ENCODE data around the gene OR2A25.

GRCh38 chr7:144049491-144049890 lies 20.1 kb upstream of the OR2A25 start:
- TF ChIP-seq EP300 (IDR thresholded peaks at IDR 0.05) (no peak), CTCF (IDR thresholded peaks at IDR 0.05) (no peak), POLR2AphosphoS5 (IDR thresholded peaks at IDR 0.05) (no peak), POLR2A (IDR thresholded peaks at IDR 0.05; ENCODE audit: low read depth) (no peak)
